DOHH2 (cell line): ENCODE data around the gene PFDN2.
"Not testable (repeated sequence)": the region's sequence is repeated elsewhere in the genome, so short reads cannot be mapped to it uniquely, and the experiment has no call there.

Source experiments
- H3F3A ChIP-seq: fragments of 200-600 bp; sonication (generic), shearing (Covaris generic); 2 replicates; pipeline ENCODE4 v1.6.0; 2016; ENCODE audit warnings: antibody characterized with exemption, mild to moderate bottlenecking; ENCODE audit not compliant: control insufficient read depth, insufficient read depth
- H3K27ac ChIP-seq: fragments of 200-600 bp; sonication (generic); 2 replicates; pipeline ENCODE4 v1.5.1; 2014; ENCODE audit warnings: low read depth, mild to moderate bottlenecking, low read length, moderate library complexity
- H3K27me3 ChIP-seq: fragments of 200-600 bp; sonication (generic); 2 replicates; pipeline ENCODE4 v1.6.1; 2014; ENCODE audit warnings: mild to moderate bottlenecking, low read length, mixed read lengths; ENCODE audit not compliant: control insufficient read depth
- H3K36me3 ChIP-seq: fragments of 200-600 bp; sonication (generic); 2 replicates; pipeline ENCODE4 v1.6.1; 2014; ENCODE audit warnings: mild to moderate bottlenecking, low read length, moderate library complexity, mixed read lengths; ENCODE audit not compliant: control insufficient read depth
- H3K4me1 ChIP-seq: fragments of 200-600 bp; sonication (generic); 2 replicates; pipeline ENCODE4 v1.6.1; 2014; ENCODE audit warnings: mild to moderate bottlenecking, low read length, mixed read lengths; ENCODE audit not compliant: control insufficient read depth
- H3K4me2 ChIP-seq: fragments of 200-600 bp; sonication (generic); 2 replicates; pipeline ENCODE4 v1.6.0; 2014; ENCODE audit warnings: mild to moderate bottlenecking, low read length, moderate library complexity
- H3K4me3 ChIP-seq: fragments of 200-600 bp; sonication (generic); 2 replicates; pipeline ENCODE4 v1.5.1; 2014; ENCODE audit warnings: mild to moderate bottlenecking, low read length, mixed read lengths
- H3K79me2 ChIP-seq: fragments of 200-600 bp; sonication (generic); 2 replicates; pipeline ENCODE4 v1.6.1; 2014; ENCODE audit warnings: mild to moderate bottlenecking, low read length, mixed read lengths; ENCODE audit not compliant: control insufficient read depth
- H3K9me2 ChIP-seq: fragments of 200-600 bp; sonication (generic); replicated peaks from 2 replicates; pipeline ENCODE4 v1.6.1; 2014; ENCODE audit warnings: mild to moderate bottlenecking, low read length, mixed read lengths; ENCODE audit not compliant: control insufficient read depth
- H3K9me3 ChIP-seq: fragments of 200-600 bp; sonication (generic); 2 replicates; pipeline ENCODE4 v1.6.1; 2014; ENCODE audit warnings: antibody characterized with exemption, low read length, mixed read lengths; ENCODE audit not compliant: control insufficient read depth, insufficient read depth
- H4K20me1 ChIP-seq: fragments of 200-600 bp; sonication (generic); 2 replicates; pipeline ENCODE4 v1.6.0; 2014; ENCODE audit warnings: low read depth, mild to moderate bottlenecking, antibody characterized with exemption, low read length, moderate library complexity; ENCODE audit not compliant: control insufficient read depth, insufficient read depth
- EZH2phosphoT487 ChIP-seq: fragments of 200-600 bp; sonication (generic); IDR thresholded peaks from 2 replicates; pipeline ENCODE4 v1.6.1; 2017; ENCODE audit warnings: borderline replicate concordance, mild to moderate bottlenecking, antibody characterized with exemption, low read length, moderate library complexity, mixed read lengths
- TF ChIP-seq, protein P1 (sequence below): fragments of 200-600 bp; sonication (generic); IDR thresholded peaks from one replicate; pipeline ENCODE4 v1.5.1; 2014; ENCODE audit warnings: antibody characterized with exemption, mild to moderate bottlenecking, low read depth, low read length; ENCODE audit not compliant: poor library complexity, severe bottlenecking

Gene PFDN2

GRCh38 chr1:161121834-161122233, 4.0 kb upstream of the PFDN2 start:
- Histone ChIP-seq H3K27ac (no peak overlapping the region), H3K9me2 (no peaks in the 10 kb centered on the region), H3K9me3 (no peaks in the 10 kb centered on the region), H3K79me2 (peaks cover 35% of the 10 kb centered on the region), H3K4me2 (no peak overlapping the region), H3K27me3 (no peaks in the 10 kb centered on the region), H3K4me1 (peaks cover 27% of the 10 kb centered on the region), H3K4me3 (no peak overlapping the region), H3K36me3 (peaks cover 74% of the 10 kb centered on the region), H3F3A (0 out of 2 replicates have a peak, but pooled peaks cover 2% of the 10 kb centered on the region), H4K20me1 (no peaks in the 10 kb centered on the region)
- TF ChIP-seq EZH2phosphoT487: no peak
- TF ChIP-seq, protein P1, sequence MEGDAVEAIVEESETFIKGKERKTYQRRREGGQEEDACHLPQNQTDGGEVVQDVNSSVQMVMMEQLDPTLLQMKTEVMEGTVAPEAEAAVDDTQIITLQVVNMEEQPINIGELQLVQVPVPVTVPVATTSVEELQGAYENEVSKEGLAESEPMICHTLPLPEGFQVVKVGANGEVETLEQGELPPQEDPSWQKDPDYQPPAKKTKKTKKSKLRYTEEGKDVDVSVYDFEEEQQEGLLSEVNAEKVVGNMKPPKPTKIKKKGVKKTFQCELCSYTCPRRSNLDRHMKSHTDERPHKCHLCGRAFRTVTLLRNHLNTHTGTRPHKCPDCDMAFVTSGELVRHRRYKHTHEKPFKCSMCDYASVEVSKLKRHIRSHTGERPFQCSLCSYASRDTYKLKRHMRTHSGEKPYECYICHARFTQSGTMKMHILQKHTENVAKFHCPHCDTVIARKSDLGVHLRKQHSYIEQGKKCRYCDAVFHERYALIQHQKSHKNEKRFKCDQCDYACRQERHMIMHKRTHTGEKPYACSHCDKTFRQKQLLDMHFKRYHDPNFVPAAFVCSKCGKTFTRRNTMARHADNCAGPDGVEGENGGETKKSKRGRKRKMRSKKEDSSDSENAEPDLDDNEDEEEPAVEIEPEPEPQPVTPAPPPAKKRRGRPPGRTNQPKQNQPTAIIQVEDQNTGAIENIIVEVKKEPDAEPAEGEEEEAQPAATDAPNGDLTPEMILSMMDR: no peak

DNA sequence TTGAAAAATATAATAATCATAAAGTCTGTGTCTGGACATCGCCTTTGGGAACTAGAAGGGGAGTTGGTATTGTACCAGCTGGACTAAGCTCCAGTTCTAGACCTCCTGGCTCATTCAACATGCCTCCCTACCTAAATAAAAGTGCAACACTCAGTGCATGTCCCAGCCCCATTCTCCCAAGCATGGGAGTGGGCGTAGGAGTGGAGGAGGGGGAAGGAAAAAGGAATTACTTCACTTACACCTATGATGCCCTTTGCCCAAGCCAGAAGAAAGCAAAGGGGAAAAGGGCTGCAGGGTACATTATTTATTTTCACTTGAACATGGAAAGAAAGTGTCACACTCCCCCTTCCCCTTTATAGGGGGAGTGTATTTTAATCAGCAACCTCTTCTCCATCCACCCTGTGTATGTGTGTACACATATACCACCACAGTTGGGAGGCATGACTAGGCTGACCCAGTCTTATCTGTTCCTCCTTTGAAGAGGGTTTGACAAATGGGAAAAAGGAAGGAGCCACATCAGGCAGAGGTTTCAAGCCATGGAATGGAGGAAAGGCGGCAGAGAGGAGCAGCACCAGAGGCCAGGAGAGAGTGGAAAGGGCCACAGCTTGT, 3.3 kb upstream of the PFDN2 start:
- H3K4me3 ChIP-seq: no peak overlapping the region
- H4K20me1 ChIP-seq: peaks cover 3% of the 10 kb centered on the region; the same call in 1 of the 2 replicates
- TF ChIP-seq, protein P1: no peak
- TF ChIP-seq EZH2phosphoT487: no peak
- no peaks in the 10 kb centered on the region for H3K9me3 ChIP-seq
- no peaks in the 10 kb centered on the region for H3K27me3 ChIP-seq
- peaks cover 39% of the 10 kb centered on the region for H3K79me2 ChIP-seq
- no peak overlapping the region for H3K4me2 ChIP-seq
- H3K27ac ChIP-seq: no peak overlapping the region
- H3K9me2 ChIP-seq: no peaks in the 10 kb centered on the region
- H3K4me1 ChIP-seq: peaks cover 34% of the 10 kb centered on the region
- H3F3A ChIP-seq: 0 out of 2 replicates have a peak, but pooled peaks cover 2% of the 10 kb centered on the region
- H3K36me3 ChIP-seq: peaks cover 75% of the 10 kb centered on the region

- peaks cover 49% of the 10 kb centered on the region for H3K4me1 ChIP-seq
- H4K20me1 ChIP-seq: peaks cover 10% of the 10 kb centered on the region; the same call in 1 of the 2 replicates
- peak overlapping the region; percentile 95 for H3K4me2 ChIP-seq
- no peaks in the 10 kb centered on the region for H3K9me2 ChIP-seq
- 0 out of 2 replicates have a peak, but pooled peaks cover 2% of the 10 kb centered on the region for H3F3A ChIP-seq
- peaks cover 73% of the 10 kb centered on the region for H3K36me3 ChIP-seq
- peaks cover 52% of the 10 kb centered on the region for H3K79me2 ChIP-seq
- H3K4me3 ChIP-seq: peak overlapping the region; percentile 97
- TF ChIP-seq EZH2phosphoT487: no peak
- TF ChIP-seq, protein P1: peak; percentile 54
- H3K27ac ChIP-seq: peak overlapping the region; percentile 45
- H3K27me3 ChIP-seq: no peaks in the 10 kb centered on the region
- H3K9me3 ChIP-seq: no peaks in the 10 kb centered on the region
Observed at GRCh38 chr1:161119092-161119903, 1.5 kb upstream of the PFDN2 start.

DNA sequence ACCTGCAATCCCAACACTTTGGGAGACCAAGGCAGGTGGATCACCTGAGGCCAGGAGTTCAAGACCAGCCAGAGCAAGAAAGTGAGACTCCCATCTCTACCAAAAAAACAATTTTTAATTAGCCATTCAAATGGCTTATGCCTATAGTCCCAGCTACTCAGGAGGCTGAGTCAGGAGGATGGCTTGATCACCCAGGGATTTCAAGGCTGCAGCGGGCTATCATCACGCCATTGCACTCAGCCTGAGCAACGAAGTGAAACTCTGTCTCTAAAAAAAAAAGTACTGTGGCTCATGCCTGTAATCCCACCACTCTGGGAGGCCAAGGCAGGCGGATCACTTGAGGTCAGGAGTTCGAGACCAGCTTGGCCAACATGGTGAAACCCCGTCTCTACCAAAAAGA, 1.9 kb downstream of the PFDN2 start:
- Histone ChIP-seq H3K79me2 (peaks cover 86% of the 10 kb centered on the region), H3K4me2 (peak overlapping the region; percentile 95), H4K20me1 (peaks cover 17% of the 10 kb centered on the region; the same call in 1 of the 2 replicates), H3K4me1 (peaks cover 73% of the 10 kb centered on the region), H3K36me3 (peaks cover 68% of the 10 kb centered on the region), H3K4me3 (peak overlapping the region; percentile 97)
- not testable (repeated sequence) for H3F3A ChIP-seq, H3K27me3 ChIP-seq, H3K27ac ChIP-seq, H3K9me2 ChIP-seq, H3K9me3 ChIP-seq
